Upper lobe of right lung (tissue), 1 donor: ENCODE data around the gene APAF1. TPM values are rescaled to one million over a fixed set of nuclear protein-coding genes. Genes with fewer than 3 reads are reported as not detected.
A peak's percentile ranks its signal among the peaks of the same experiment; 100 is the strongest.

Source experiments
- ATAC-seq: fragments of 200-7000 bp; cut with Tn5 transposase; one replicate; pipeline ENCODE4 v1.9.1; 2020; ENCODE audit warnings: mild to moderate bottlenecking, moderate library complexity
- DNase-seq: peaks from one replicate; pipeline ENCODE4 v3.0.0-alpha.2; 2020
- H3K27ac ChIP-seq: fragments of 200-600 bp; one replicate; pipeline ENCODE4 v1.8.0; 2022
- H3K27me3 ChIP-seq: fragments of 200-600 bp; one replicate; pipeline ENCODE4 v1.8.0; 2022; ENCODE audit warnings: mild to moderate bottlenecking
- H3K36me3 ChIP-seq: fragments of 200-600 bp; one replicate; pipeline ENCODE4 v1.8.0; 2022
- H3K4me1 ChIP-seq: fragments of 200-600 bp; one replicate; pipeline ENCODE4 v1.8.0; 2022
- H3K4me3 ChIP-seq: fragments of 200-600 bp; one replicate; pipeline ENCODE4 v1.8.0; 2022; ENCODE audit warnings: mild to moderate bottlenecking
- H3K9me3 ChIP-seq: fragments of 200-600 bp; one replicate; pipeline ENCODE4 v1.8.0; 2022
- intact Hi-C: fragments of 100-400 bp; cut with DNase I; formaldehyde crosslinking; loops from one replicate; pipeline ENCODE4 v1.11.0; 2022
- total RNA-seq: library from RNA; stranded (reverse); fragmentation: NEBNext Ultra II Directional; extraction: Animal tissue kit (Norgen Biotek cat#: 25700); gene quantifications from one replicate; pipeline ENCODE4 v1.2.1, GENCODE V29; 2021
- TF ChIP-seq, protein P1 (sequence below): fragments of 200-600 bp; IDR thresholded peaks from one replicate; pipeline ENCODE4 v1.8.0; 2022; ENCODE audit warnings: antibody characterized with exemption
- donor health status: DM: no; HTN: yes; CAD: no; lungs with severe emphysema.

APAF1 gene
- total RNA-seq, 1 donor from 2014 or later, result 23.4 TPM

DNA sequence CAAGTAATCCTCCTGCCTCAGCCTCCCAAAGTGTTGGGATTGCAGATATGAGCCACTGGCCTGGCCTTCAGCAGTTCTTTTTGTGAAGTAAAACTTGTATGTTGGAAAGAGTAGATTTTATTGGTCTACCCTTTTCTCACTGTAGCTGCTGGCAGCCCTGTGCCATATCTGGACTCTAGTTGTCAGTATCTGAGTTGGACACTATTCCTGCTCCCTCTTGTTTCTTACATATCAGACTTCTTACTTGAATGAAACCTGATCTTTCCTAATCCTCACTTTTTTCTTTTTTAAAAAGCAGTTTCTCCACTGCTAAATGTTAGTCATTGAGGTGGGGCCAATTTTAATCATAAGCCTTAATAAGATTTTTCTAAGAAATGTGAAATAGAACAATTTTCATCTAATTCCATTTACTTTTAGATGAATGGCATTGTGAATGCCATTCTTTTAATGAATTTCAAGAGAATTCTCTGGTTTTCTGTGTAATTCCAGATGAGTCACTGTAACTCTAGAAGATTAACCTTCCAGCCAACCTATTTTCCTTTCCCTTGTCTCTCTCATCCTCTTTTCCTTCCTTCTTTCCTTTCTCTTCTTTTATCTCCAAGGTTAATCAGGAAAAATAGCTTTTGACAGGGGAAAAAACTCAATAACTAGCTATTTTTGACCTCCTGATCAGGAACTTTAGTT lies 88.7 kb downstream of the APAF1 start:
- H3K4me3 ChIP-seq, result no peak overlapping the region
- no peaks in the 10 kb centered on the region for H3K27me3 ChIP-seq
- H3K36me3 ChIP-seq, result peaks cover 61% of the 10 kb centered on the region
- TF ChIP-seq, protein P1, sequence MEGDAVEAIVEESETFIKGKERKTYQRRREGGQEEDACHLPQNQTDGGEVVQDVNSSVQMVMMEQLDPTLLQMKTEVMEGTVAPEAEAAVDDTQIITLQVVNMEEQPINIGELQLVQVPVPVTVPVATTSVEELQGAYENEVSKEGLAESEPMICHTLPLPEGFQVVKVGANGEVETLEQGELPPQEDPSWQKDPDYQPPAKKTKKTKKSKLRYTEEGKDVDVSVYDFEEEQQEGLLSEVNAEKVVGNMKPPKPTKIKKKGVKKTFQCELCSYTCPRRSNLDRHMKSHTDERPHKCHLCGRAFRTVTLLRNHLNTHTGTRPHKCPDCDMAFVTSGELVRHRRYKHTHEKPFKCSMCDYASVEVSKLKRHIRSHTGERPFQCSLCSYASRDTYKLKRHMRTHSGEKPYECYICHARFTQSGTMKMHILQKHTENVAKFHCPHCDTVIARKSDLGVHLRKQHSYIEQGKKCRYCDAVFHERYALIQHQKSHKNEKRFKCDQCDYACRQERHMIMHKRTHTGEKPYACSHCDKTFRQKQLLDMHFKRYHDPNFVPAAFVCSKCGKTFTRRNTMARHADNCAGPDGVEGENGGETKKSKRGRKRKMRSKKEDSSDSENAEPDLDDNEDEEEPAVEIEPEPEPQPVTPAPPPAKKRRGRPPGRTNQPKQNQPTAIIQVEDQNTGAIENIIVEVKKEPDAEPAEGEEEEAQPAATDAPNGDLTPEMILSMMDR, result no peak
- H3K4me1 ChIP-seq, result peaks cover 8% of the 10 kb centered on the region
- DNase-seq (no peak), ATAC-seq (no peak)
- no peak overlapping the region for H3K27ac ChIP-seq
- H3K9me3 ChIP-seq, result no peaks in the 10 kb centered on the region
- intact Hi-C loops, result no loop called here

DNA sequence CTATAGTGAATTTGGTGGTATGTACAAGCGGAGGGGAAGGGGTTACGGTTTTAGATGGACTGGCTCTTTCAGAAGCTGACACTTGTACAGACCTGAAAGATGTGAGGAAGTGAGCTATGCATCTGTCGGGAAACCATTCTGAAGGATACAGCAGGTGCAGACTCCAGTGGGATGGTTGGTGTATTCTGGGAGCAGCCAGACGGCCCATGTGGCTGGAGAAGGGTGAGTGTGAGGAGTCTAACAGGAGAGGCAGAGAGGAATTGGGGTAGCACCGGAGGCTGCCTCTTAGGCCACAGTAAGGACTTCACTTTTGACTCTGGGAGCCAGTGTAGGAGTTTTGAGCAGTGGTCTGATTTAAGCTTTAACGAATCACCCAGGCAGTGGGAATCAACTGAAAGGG lies 90.7 kb downstream of the APAF1 start:
- Histone ChIP-seq H3K9me3 (no peaks in the 10 kb centered on the region), H3K27ac (no peak overlapping the region), H3K27me3 (no peaks in the 10 kb centered on the region), H3K4me3 (no peak overlapping the region), H3K4me1 (peaks cover 8% of the 10 kb centered on the region), H3K36me3 (peaks cover 41% of the 10 kb centered on the region)
- TF ChIP-seq, protein P1, result no peak
- no peak for ATAC-seq
- intact Hi-C loops, result no loop called here
- no peak for DNase-seq

DNA sequence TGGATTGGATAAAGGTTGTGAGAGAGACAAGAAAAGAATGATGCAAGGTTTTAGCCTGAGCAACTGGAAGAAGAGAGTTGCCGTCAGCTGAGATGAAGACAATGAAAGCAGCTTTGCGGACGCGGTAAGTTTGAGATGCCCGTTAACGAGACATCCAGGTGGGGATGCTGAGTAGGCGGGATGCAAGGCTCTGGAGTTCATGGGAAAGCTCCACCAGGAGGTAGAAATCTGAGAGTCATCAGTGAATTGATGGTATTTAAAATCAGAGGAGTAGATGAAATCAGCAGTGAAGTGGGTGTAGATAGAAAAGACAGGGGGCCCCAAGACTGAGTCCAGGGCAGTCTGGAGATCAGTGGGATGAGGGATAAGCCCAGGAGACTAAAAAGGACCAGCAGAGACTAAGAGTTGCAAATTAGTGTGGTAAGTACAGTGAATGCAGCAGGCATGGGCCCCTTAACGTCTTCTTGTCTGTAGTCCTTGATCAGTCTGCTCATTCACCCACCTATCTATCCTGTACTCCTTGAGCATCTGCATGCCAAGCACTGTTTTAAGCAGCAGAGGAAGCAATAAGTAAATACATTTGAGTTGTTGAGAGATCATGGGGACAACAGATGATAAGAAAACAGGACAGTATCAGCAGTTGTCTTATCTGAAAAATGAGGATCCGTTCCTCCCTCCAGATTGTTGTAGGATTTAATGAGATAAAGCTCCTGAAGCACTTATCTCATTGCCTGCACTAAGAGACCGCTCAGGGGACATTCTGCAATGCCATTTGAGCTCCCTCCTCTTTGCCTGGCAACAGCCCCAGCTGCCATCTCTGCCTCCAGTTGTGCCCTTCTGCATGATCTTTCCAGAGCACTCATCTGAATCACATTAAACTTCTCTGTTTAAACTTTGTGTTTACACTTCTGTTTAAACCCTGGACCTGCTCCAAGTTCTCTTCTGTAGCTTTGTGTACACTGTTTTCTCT lies 91.5 kb downstream of the APAF1 start:
- Histone ChIP-seq H3K4me3 (no peak overlapping the region), H3K9me3 (no peaks in the 10 kb centered on the region), H3K27me3 (no peaks in the 10 kb centered on the region), H3K4me1 (peaks cover 8% of the 10 kb centered on the region), H3K36me3 (peaks cover 36% of the 10 kb centered on the region), H3K27ac (no peak overlapping the region)
- intact Hi-C loops, result no loop called here
- TF ChIP-seq, protein P1, result no peak
- ATAC-seq (peak; percentile 11), DNase-seq (no peak)

DNA sequence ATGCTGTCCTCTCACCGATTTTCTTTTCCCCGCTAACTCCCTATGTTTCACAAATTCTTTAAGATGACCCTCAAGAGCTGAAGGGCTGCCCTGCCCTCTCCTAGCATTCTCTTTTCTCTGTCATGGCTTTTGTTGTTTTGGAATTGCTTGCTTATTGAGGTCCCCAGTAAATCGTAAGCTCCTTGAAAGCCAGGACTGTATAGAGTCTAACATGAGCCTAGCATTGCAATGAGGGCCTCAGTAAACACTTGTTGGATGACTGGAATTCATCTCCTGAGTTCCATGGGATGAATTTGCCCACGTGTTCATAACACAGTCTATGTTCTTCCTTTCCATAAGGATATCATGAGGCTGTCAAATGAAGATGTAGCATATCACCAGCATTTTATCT lies 92.2 kb downstream of the APAF1 start:
- Histone ChIP-seq H3K4me1 (peaks cover 8% of the 10 kb centered on the region), H3K9me3 (no peaks in the 10 kb centered on the region), H3K27ac (no peak overlapping the region), H3K4me3 (no peak overlapping the region), H3K27me3 (no peaks in the 10 kb centered on the region), H3K36me3 (peaks cover 29% of the 10 kb centered on the region)
- DNase-seq, result no peak
- TF ChIP-seq, protein P1, result no peak
- intact Hi-C loops, result no loop called here
- peak; percentile 9 for ATAC-seq

DNA sequence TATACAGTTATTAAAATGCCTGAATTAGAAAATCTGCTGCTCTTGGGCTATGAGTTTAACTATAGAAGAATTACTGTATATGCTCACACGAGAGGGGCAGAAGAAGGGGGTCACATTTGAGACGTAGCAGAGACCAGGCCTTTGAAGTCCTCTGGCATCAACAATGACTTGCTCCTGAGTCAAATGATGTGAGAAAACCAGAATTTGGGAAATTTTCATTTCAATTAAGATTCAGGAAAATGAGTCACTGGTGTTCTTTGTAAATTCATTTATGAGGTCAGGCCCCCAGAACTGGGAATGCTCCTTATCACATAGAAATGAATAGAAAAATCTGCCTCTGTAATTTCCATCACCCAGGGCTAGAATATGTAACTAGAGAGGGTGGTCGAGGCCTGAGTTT lies 92.9 kb downstream of the APAF1 start:
- DNase-seq (no peak), ATAC-seq (no peak)
- TF ChIP-seq, protein P1, result no peak
- Histone ChIP-seq H3K9me3 (no peaks in the 10 kb centered on the region), H3K27me3 (no peaks in the 10 kb centered on the region), H3K4me3 (no peak overlapping the region), H3K36me3 (peaks cover 22% of the 10 kb centered on the region), H3K4me1 (peaks cover 8% of the 10 kb centered on the region), H3K27ac (no peak overlapping the region)
- intact Hi-C loops, result no loop called here
